Stimulated activated CD4-positive, alpha-beta T cell treated with anti-CD3 and anti-CD28 coated beads, Interleukin-15, amount 100 ng/mL, for 1 hour (primary cell): Measurements from ENCODE around the gene INPP4B.

ENCODE experiments used
- DNase-seq, 2 donors: peaks; one replicate each; pipeline ENCODE4 v3.0.0-alpha.2; 2020; ENCODE audit warnings: low read depth in 1 of 2, low spot score in 1 of 2

The INPP4B gene

GRCh38 chr4:142161086-142161485 is 685.0 kb downstream of the INPP4B start:
- DNase-seq: no peak

GRCh38 chr4:142160509-142160908 is 685.6 kb downstream of the INPP4B start:
- DNase-seq: no peak

GRCh38 chr4:142158980-142159379 is 687.1 kb downstream of the INPP4B start:
- no peak for DNase-seq

GRCh38 chr4:142156256-142156655 is 689.8 kb downstream of the INPP4B start:
- DNase-seq: no peak

- DNase-seq: no peak
Observed at GRCh38 chr4:142155347-142155746, 690.8 kb downstream of the INPP4B start.

GRCh38 chr4:142150483-142150882 is 695.6 kb downstream of the INPP4B start:
- no peak for DNase-seq

- DNase-seq: no peak
Observed at GRCh38 chr4:142144813-142145212, 701.3 kb downstream of the INPP4B start.

- DNase-seq: no peak
Observed at GRCh38 chr4:142142366-142143054, 703.6 kb downstream of the INPP4B start.

- DNase-seq: no peak
Observed at GRCh38 chr4:142141224-142141623, 704.9 kb downstream of the INPP4B start.

- no peak for DNase-seq
Observed at GRCh38 chr4:142130666-142131065, 715.4 kb downstream of the INPP4B start.

- DNase-seq: no peak
Observed at GRCh38 chr4:142129931-142130330, 716.2 kb downstream of the INPP4B start.

GRCh38 chr4:142129473-142129872 is 716.6 kb downstream of the INPP4B start:
- no peak for DNase-seq

GRCh38 chr4:142128529-142128928 is 717.6 kb downstream of the INPP4B start:
- DNase-seq: no peak

GRCh38 chr4:142126890-142127497 is 719.1 kb downstream of the INPP4B start:
- DNase-seq: peak; percentile 6 to 12

GRCh38 chr4:142124874-142125273 is 721.2 kb downstream of the INPP4B start:
- no peak for DNase-seq

GRCh38 chr4:142121448-142122350 is 724.4 kb downstream of the INPP4B start:
- no peak for DNase-seq

GRCh38 chr4:142120921-142121320 is 725.2 kb downstream of the INPP4B start:
- no peak for DNase-seq

- no peak for DNase-seq
Observed at GRCh38 chr4:142112451-142112850, 733.6 kb downstream of the INPP4B start.

- no peak for DNase-seq
Observed at GRCh38 chr4:142110136-142110535, 736.0 kb downstream of the INPP4B start.

GRCh38 chr4:142104041-142104440 is 742.1 kb downstream of the INPP4B start:
- DNase-seq: no peak

- no peak for DNase-seq
Observed at GRCh38 chr4:142101401-142101800, 744.7 kb downstream of the INPP4B start.

GRCh38 chr4:142100941-142101340 is 745.2 kb downstream of the INPP4B start:
- DNase-seq: no peak
